ENCODE results near the gene RNASEH1. TPM values are rescaled to one million over a fixed set of nuclear protein-coding genes. Genes with fewer than 3 reads are reported as not detected.

The RNASEH1 gene
- total and polyA plus RNA-seq, 2 of the 8 experiments (the other 6 are each of a cell fraction or from before 2014, with no cell fraction given), result 11.7 to 42.7 TPM

GRCh38 chr2:3595985-3596384, 37.9 kb upstream of the RNASEH1 start:
- no peaks in the 10 kb centered on the region for H3K9me3 ChIP-seq (ENCODE audit: insufficient read depth in 2 of 2, low read depth in 1 of 2, low read length in 1 of 2)
- no peak overlapping the region for H2BK12ac ChIP-seq (ENCODE audit: low read depth, low read length)
- DNase-seq (ENCODE audit: low read depth in 1 of 2, low spot score in 2 of 2) (no peak), FAIRE-seq (no peak)
- POLR2A ChIA-PET (ENCODE audit: partially characterized antibody), result interaction anchor here (1.6 to 5.9 kb wide), 4 partner anchors 11 to 55 kb away, joined by 4 to 69 read pairs (median 16); partner anchors contain the start of gene RNASEH1
- no peak overlapping the region for H3K4me3 ChIP-seq (ENCODE audit: extremely low read depth in 1 of 4, insufficient read depth in 2 of 4, low read depth in 3 of 4, low read length in 4 of 4)
- no peak overlapping the region for H3K18ac ChIP-seq (ENCODE audit: extremely low read depth, low read length)
- H2AFZ ChIP-seq (ENCODE audit: low read length), result no peak overlapping the region
- no peak overlapping the region for H2BK120ac ChIP-seq (replicated peaks; ENCODE audit: low read depth, low read length)
- H2BK15ac ChIP-seq (ENCODE audit: low read length), result no peak overlapping the region
- no peaks in the 10 kb centered on the region for H3K79me2 ChIP-seq (ENCODE audit: control insufficient read depth in 1 of 2, insufficient read depth in 2 of 2, low read length in 2 of 2)
- H3K27ac ChIP-seq (ENCODE audit: low read depth, low read length), result no peak overlapping the region
- H2BK5ac ChIP-seq (ENCODE audit: low read depth, low read length), result no peak overlapping the region
- CTCF ChIA-PET (ENCODE audit: partially characterized antibody), result interaction anchor here (0.7 to 0.9 kb wide), 2 partner anchors 28 to 33 kb away, joined by 3 read pairs; no protein-coding TSS in a partner anchor
- no peak overlapping the region; the same call in 1 of the 2 replicates for H4K8ac ChIP-seq (ENCODE audit: extremely low read depth, insufficient read depth, low read length)
- H3K14ac ChIP-seq (ENCODE audit: insufficient read length), result no peak overlapping the region
- no peaks in the 10 kb centered on the region for H3K23me2 ChIP-seq (ENCODE audit: low read depth, low read length)
- H4K20me1 ChIP-seq (replicated peaks in 1 of 2; ENCODE audit: control insufficient read depth in 1 of 2, insufficient read depth in 2 of 2, low read length in 2 of 2), result peaks cover 0 to 3% of the 10 kb centered on the region in 2 experiments
- H3K27me3 ChIP-seq (replicated peaks in 1 of 4; ENCODE audit: control insufficient read depth in 3 of 4, extremely low read depth in 1 of 4, insufficient read depth in 3 of 4, low read length in 3 of 4), result no peaks in the 10 kb centered on the region
- no peak overlapping the region for H3K4me2 ChIP-seq (ENCODE audit: insufficient read depth in 1 of 2, low read depth in 2 of 2, low read length in 2 of 2)
- H3K4me1 ChIP-seq (replicated peaks in 1 of 4; ENCODE audit: control insufficient read depth in 3 of 4, insufficient read depth in 4 of 4, low read length in 3 of 4), result no peaks in the 10 kb centered on the region
- no peak overlapping the region for H3K9ac ChIP-seq (replicated peaks in 1 of 4; ENCODE audit: extremely low read depth in 1 of 4, low read depth in 3 of 4, low read length in 3 of 4)
- H3K56ac ChIP-seq (replicated peaks; ENCODE audit: insufficient read length, low read depth, low read length), result no peak overlapping the region
- no peak overlapping the region for H4K91ac ChIP-seq (replicated peaks; ENCODE audit: insufficient read length, low read length)
- WGBS, 2 experiments (ENCODE audit: extremely low coverage in 1 of 2, insufficient coverage in 1 of 2, insufficient read length in 1 of 2, insufficient replicate concordance in 2 of 2, low coverage in 1 of 2, low lambda C conversion rate in 2 of 2, missing lambda C conversion rate in 1 of 2), result 94% methylated on average over 6 of the region's 6 CpGs; no CpG with 5 or more reads in 1 of the 2 experiments
- H2AK5ac ChIP-seq (ENCODE audit: low read depth, low read length), result no peak overlapping the region
- no peaks in the 10 kb centered on the region for H3K36me3 ChIP-seq (ENCODE audit: control insufficient read depth in 2 of 4, insufficient read depth in 4 of 4, low read length in 3 of 4)
- TF ChIP-seq POLR2AphosphoS5 (IDR thresholded peaks at IDR 0.05; ENCODE audit: low read depth, low read length) (no peak), EZH2 (IDR thresholded peaks at IDR 0.05; ENCODE audit: low read depth, low read length, severe bottlenecking) (no peak), POU5F1 (IDR thresholded peaks at IDR 0.05; ENCODE audit: low read depth, low read length) (no peak), ZNF274 (IDR thresholded peaks at IDR 0.05; ENCODE audit: borderline replicate concordance, extremely low read depth, low read length) (no peak), CTCF (IDR thresholded peaks at IDR 0.05; ENCODE audit: control extremely low read depth in 1 of 3, insufficient read depth in 1 of 3, low read depth in 1 of 3, low read length in 3 of 3) (no peak), SIN3A (conservative IDR thresholded peaks at IDR 0.05 in 1 of 2, IDR thresholded peaks at IDR 0.05 in 1 of 2; ENCODE audit: low read depth in 1 of 2, low read length in 2 of 2) (no peak), CEBPB (IDR thresholded peaks at IDR 0.05; ENCODE audit: low read depth, low read length) (no peak), NANOG (IDR thresholded peaks at IDR 0.05; ENCODE audit: insufficient read depth, low read depth, low read length, poor library complexity, severe bottlenecking) (no peak), BRCA1 (IDR thresholded peaks at IDR 0.05; ENCODE audit: low read depth, low read length) (no peak), BACH1 (IDR thresholded peaks at IDR 0.05; ENCODE audit: low read length) (no peak), SIX5 (IDR thresholded peaks at IDR 0.05; ENCODE audit: low read depth, low read length) (no peak)
- H3K79me1 ChIP-seq (ENCODE audit: low read depth, low read length), result no peaks in the 10 kb centered on the region
- no peak overlapping the region for H3K4ac ChIP-seq (replicated peaks; ENCODE audit: insufficient read length, low read depth, low read length)
- H4K5ac ChIP-seq (ENCODE audit: insufficient read length, low read depth, low read length), result no peak overlapping the region
- no peak overlapping the region for H2BK20ac ChIP-seq (ENCODE audit: low read length)
- H3K23ac ChIP-seq (ENCODE audit: insufficient read length), result no peak overlapping the region

All from H1 (cell line).